ENCODE measurements around the gene NXPH3.

Gene NXPH3

GRCh38 chr17:49554694-49555494 lies 20.8 kb upstream of the NXPH3 start:
- Histone ChIP-seq H3K36me3 (ENCODE audit: control insufficient read depth, insufficient read depth, low read length) (no peaks in the 10 kb centered on the region), H3K27me3 (ENCODE audit: control insufficient read depth, insufficient read depth, low read length, poor library complexity, severe bottlenecking) (no peaks in the 10 kb centered on the region), H3K4me1 (ENCODE audit: control insufficient read depth, insufficient read depth, low read length) (peaks cover 4% of the 10 kb centered on the region), H3K4me3 (ENCODE audit: insufficient read depth, low read depth, low read length) (no peak overlapping the region), H3K27ac (ENCODE audit: insufficient read depth, low read depth, low read length, poor library complexity, severe bottlenecking) (no peak overlapping the region), H3K9me3 (ENCODE audit: control insufficient read depth, low read length) (no peaks in the 10 kb centered on the region)
- 92 to 94% methylated on average over 14 of the region's 14 CpGs for WGBS, 2 experiments

GRCh38 chr17:49555495-49556222 lies 20.0 kb upstream of the NXPH3 start:
- H3K4me3 ChIP-seq (ENCODE audit: insufficient read depth, low read depth, low read length): no peak overlapping the region
- H3K9me3 ChIP-seq (ENCODE audit: control insufficient read depth, low read length): no peaks in the 10 kb centered on the region
- 81 to 82% methylated on average over 18 to 19 of the region's 19 CpGs for WGBS, 2 experiments
- peaks cover 4% of the 10 kb centered on the region for H3K4me1 ChIP-seq (ENCODE audit: control insufficient read depth, insufficient read depth, low read length)
- no peaks in the 10 kb centered on the region for H3K36me3 ChIP-seq (ENCODE audit: control insufficient read depth, insufficient read depth, low read length)
- no peaks in the 10 kb centered on the region for H3K27me3 ChIP-seq (ENCODE audit: control insufficient read depth, insufficient read depth, low read length, poor library complexity, severe bottlenecking)
- no peak overlapping the region for H3K27ac ChIP-seq (ENCODE audit: insufficient read depth, low read depth, low read length, poor library complexity, severe bottlenecking)

GRCh38 chr17:49556223-49556943 lies 19.3 kb upstream of the NXPH3 start:
- Histone ChIP-seq H3K27me3 (ENCODE audit: control insufficient read depth, insufficient read depth, low read length, poor library complexity, severe bottlenecking) (no peaks in the 10 kb centered on the region), H3K36me3 (ENCODE audit: control insufficient read depth, insufficient read depth, low read length) (no peaks in the 10 kb centered on the region), H3K9me3 (ENCODE audit: control insufficient read depth, low read length) (no peaks in the 10 kb centered on the region), H3K4me1 (ENCODE audit: control insufficient read depth, insufficient read depth, low read length) (peaks cover 2% of the 10 kb centered on the region), H3K27ac (ENCODE audit: insufficient read depth, low read depth, low read length, poor library complexity, severe bottlenecking) (no peak overlapping the region), H3K4me3 (ENCODE audit: insufficient read depth, low read depth, low read length) (no peak overlapping the region)
- 21 to 22% methylated on average over 30 of the region's 30 CpGs for whole genome bisulfite sequencing, 2 experiments

GRCh38 chr17:49557312-49558024 lies 18.2 kb upstream of the NXPH3 start:
- Histone ChIP-seq H3K4me1 (ENCODE audit: control insufficient read depth, insufficient read depth, low read length) (no peaks in the 10 kb centered on the region), H3K4me3 (ENCODE audit: insufficient read depth, low read depth, low read length) (no peak overlapping the region), H3K27ac (ENCODE audit: insufficient read depth, low read depth, low read length, poor library complexity, severe bottlenecking) (no peak overlapping the region), H3K36me3 (ENCODE audit: control insufficient read depth, insufficient read depth, low read length) (no peaks in the 10 kb centered on the region), H3K27me3 (ENCODE audit: control insufficient read depth, insufficient read depth, low read length, poor library complexity, severe bottlenecking) (no peaks in the 10 kb centered on the region), H3K9me3 (ENCODE audit: control insufficient read depth, low read length) (no peaks in the 10 kb centered on the region)
- 22 to 27% methylated on average over 8 to 9 of the region's 9 CpGs for WGBS, 2 experiments

GRCh38 chr17:49564638-49565037 lies 11.0 kb upstream of the NXPH3 start:
- Histone ChIP-seq H3K9me3 (ENCODE audit: control insufficient read depth, low read length) (no peaks in the 10 kb centered on the region), H3K4me1 (ENCODE audit: control insufficient read depth, insufficient read depth, low read length) (no peaks in the 10 kb centered on the region), H3K27me3 (ENCODE audit: control insufficient read depth, insufficient read depth, low read length, poor library complexity, severe bottlenecking) (peaks cover 4% of the 10 kb centered on the region), H3K36me3 (ENCODE audit: control insufficient read depth, insufficient read depth, low read length) (no peaks in the 10 kb centered on the region), H3K4me3 (ENCODE audit: insufficient read depth, low read depth, low read length) (no peak overlapping the region), H3K27ac (ENCODE audit: insufficient read depth, low read depth, low read length, poor library complexity, severe bottlenecking) (no peak overlapping the region)
- WGBS, 2 experiments: 84 to 87% methylated on average over 4 of the region's 4 CpGs

- no peaks in the 10 kb centered on the region for H3K36me3 ChIP-seq (ENCODE audit: control insufficient read depth, insufficient read depth, low read length)
- H3K4me3 ChIP-seq (ENCODE audit: insufficient read depth, low read depth, low read length): no peak overlapping the region
- H3K27me3 ChIP-seq (ENCODE audit: control insufficient read depth, insufficient read depth, low read length, poor library complexity, severe bottlenecking): peaks cover 13% of the 10 kb centered on the region
- no peaks in the 10 kb centered on the region for H3K9me3 ChIP-seq (ENCODE audit: control insufficient read depth, low read length)
- H3K4me1 ChIP-seq (ENCODE audit: control insufficient read depth, insufficient read depth, low read length): no peaks in the 10 kb centered on the region
- H3K27ac ChIP-seq (ENCODE audit: insufficient read depth, low read depth, low read length, poor library complexity, severe bottlenecking): no peak overlapping the region
- 68 to 70% methylated on average over 14 of the region's 14 CpGs for WGBS, 2 experiments
Measured at GRCh38 chr17:49565948-49566491, 9.7 kb upstream of the NXPH3 start.

- H3K27ac ChIP-seq (ENCODE audit: insufficient read depth, low read depth, low read length, poor library complexity, severe bottlenecking): no peak overlapping the region
- peaks cover 16% of the 10 kb centered on the region for H3K27me3 ChIP-seq (ENCODE audit: control insufficient read depth, insufficient read depth, low read length, poor library complexity, severe bottlenecking)
- no peaks in the 10 kb centered on the region for H3K9me3 ChIP-seq (ENCODE audit: control insufficient read depth, low read length)
- 84% methylated on average over 5 of the region's 5 CpGs for WGBS, 2 experiments
- H3K4me1 ChIP-seq (ENCODE audit: control insufficient read depth, insufficient read depth, low read length): no peaks in the 10 kb centered on the region
- H3K4me3 ChIP-seq (ENCODE audit: insufficient read depth, low read depth, low read length): no peak overlapping the region
- H3K36me3 ChIP-seq (ENCODE audit: control insufficient read depth, insufficient read depth, low read length): no peaks in the 10 kb centered on the region
Measured at GRCh38 chr17:49566668-49567071, 9.0 kb upstream of the NXPH3 start.

GRCh38 chr17:49567104-49567521 lies 8.6 kb upstream of the NXPH3 start:
- 80 to 86% methylated on average over 9 of the region's 9 CpGs for WGBS, 2 experiments

GRCh38 chr17:49567871-49568694 lies 7.6 kb upstream of the NXPH3 start:
- H3K27me3 ChIP-seq (ENCODE audit: control insufficient read depth, insufficient read depth, low read length, poor library complexity, severe bottlenecking): peaks cover 21% of the 10 kb centered on the region
- no peak overlapping the region for H3K27ac ChIP-seq (ENCODE audit: insufficient read depth, low read depth, low read length, poor library complexity, severe bottlenecking)
- peak overlapping the region; percentile 23 for H3K4me3 ChIP-seq (ENCODE audit: insufficient read depth, low read depth, low read length)
- H3K9me3 ChIP-seq (ENCODE audit: control insufficient read depth, low read length): no peaks in the 10 kb centered on the region
- H3K4me1 ChIP-seq (ENCODE audit: control insufficient read depth, insufficient read depth, low read length): no peaks in the 10 kb centered on the region
- WGBS, 2 experiments: 29 to 33% methylated on average over 42 of the region's 42 CpGs
- H3K36me3 ChIP-seq (ENCODE audit: control insufficient read depth, insufficient read depth, low read length): no peaks in the 10 kb centered on the region

More at GRCh38 chr17:49567104-49567521, 8.6 kb upstream of the NXPH3 start:
- no peaks in the 10 kb centered on the region for H3K9me3 ChIP-seq (ENCODE audit: control insufficient read depth, low read length)
- no peaks in the 10 kb centered on the region for H3K4me1 ChIP-seq (ENCODE audit: control insufficient read depth, insufficient read depth, low read length)
- no peaks in the 10 kb centered on the region for H3K36me3 ChIP-seq (ENCODE audit: control insufficient read depth, insufficient read depth, low read length)
- peaks cover 16% of the 10 kb centered on the region for H3K27me3 ChIP-seq (ENCODE audit: control insufficient read depth, insufficient read depth, low read length, poor library complexity, severe bottlenecking)
- H3K27ac ChIP-seq (ENCODE audit: insufficient read depth, low read depth, low read length, poor library complexity, severe bottlenecking): no peak overlapping the region
- no peak overlapping the region for H3K4me3 ChIP-seq (ENCODE audit: insufficient read depth, low read depth, low read length)

All from ectodermal cell (in vitro differentiated cells).